Activated CD8-positive, alpha-beta memory T cell treated with anti-CD3 and anti-CD28 coated beads for 1 hour (primary cell): ENCODE data around the gene FAM110C.

Experiments
- DNase-seq, 2 donors: peaks; one replicate each; pipeline ENCODE4 v3.0.0-alpha.2; 2020; ENCODE audit warnings: low read depth in 1 of 2; ENCODE audit errors: extremely low read depth in 1 of 2

The FAM110C gene

DNA sequence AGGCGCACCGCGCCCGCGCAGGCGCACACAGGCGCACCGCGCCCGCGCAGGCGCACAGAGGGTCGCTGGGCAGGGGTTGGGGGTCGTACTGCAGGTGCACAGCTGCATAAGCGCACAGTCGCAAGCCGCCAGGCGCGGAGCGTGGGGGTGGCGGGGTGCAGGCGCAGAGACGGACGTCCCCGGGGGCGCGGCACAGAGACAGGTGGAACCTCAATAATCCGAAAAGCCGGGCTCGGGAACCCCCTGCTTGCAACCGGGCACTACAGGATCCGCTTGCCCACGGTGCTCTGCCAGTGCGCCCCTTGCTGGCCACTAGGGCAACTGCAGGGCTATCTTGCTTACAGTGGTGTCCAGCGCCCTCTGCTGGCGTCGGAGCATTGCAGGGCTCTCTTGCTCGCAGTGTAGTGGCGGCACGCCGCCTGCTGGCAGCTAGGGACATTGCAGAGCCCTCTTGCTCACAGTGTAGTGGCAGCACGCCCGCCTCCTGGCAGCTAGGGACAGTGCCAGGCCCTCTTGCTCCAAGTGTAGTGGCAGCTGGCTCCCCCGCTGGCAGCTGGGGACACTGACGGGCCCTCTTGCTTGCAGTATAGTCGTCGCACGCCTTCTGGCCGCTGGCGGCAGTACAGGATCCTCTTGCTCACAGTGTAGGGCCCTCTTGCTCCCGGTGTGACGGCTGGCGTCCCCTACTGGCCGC lies 34.9 kb downstream of the FAM110C start:
- DNase-seq: peak in 1 of 2 donors; percentile 33

DNA sequence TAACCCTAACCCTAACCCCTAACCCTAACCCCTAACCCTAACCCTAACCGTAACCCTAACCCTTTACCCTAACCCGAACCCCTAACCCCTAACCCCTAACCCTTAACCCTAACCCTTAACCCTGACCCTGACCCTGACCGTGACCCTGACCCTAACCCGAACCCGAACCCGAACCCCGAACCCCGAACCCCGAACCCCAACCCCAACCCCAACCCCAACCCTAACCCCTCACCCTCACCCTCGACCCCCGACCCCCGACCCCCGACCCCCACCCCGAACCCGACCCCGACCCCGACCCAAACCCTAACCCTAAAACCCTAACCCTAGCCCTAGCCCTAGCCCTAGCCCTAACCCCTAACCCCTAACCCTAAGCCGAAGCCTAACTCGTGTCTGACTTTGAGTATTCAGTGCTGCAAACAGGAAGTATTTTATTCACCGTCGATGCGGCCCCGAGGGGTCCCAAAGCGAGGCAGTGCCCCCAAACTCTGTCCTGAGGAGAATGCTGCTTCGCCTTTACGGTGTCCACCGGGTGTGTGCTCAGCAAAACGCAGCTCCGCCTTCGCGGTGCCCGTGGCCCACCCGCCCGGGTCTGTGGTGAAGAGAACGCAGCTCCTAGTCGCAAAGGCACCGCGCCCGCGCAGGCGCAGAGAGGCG lies 36.0 kb downstream of the FAM110C start:
- DNase-seq: no peak
